ENCODE data around the gene SLC35F3. TPM values are rescaled to one million over a fixed set of nuclear protein-coding genes. Genes with fewer than 3 reads are reported as not detected.

The SLC35F3 gene
- polyA plus RNA-seq, 1 of the 3 experiments (the other 2 are of a cell fraction): 0.87 TPM

DNA sequence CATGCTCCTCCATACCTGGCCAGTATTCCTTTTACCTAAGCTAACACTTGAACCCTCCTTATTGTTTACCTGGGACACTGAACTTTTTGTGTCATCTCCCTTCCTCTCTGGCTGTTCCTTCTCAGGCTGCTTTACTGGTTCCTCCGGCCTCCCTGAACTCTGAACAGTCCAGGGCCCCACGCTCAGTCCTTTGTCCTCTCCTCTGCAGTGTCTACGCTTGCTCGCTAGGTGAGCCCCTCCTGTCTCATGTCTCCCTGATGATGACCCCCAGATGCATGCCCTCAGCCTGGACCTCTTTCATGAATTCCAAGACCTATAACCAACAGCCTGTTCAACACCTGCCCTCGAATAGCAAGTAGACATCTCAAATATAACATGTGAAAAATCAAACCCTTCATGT lies 360.4 kb downstream of the SLC35F3 start:
- TF ChIP-seq MXI1 (IDR thresholded peaks at IDR 0.05; ENCODE audit: low read depth, low read length) (no peak), CHD2 (IDR thresholded peaks at IDR 0.05; ENCODE audit: low read length, partially characterized antibody) (no peak)
- Histone ChIP-seq H3K4me1 (ENCODE audit: control insufficient read depth in 1 of 2, insufficient read depth in 2 of 2, low read depth in 1 of 2, low read length in 1 of 2) (no peaks in the 10 kb centered on the region; a peak in 1 of 4 replicates), H3K9ac (no peak overlapping the region), H2AFZ (ENCODE audit: low read depth) (no peak overlapping the region), H3K9me3 (no peaks in the 10 kb centered on the region), H3K79me2 (ENCODE audit: insufficient read depth) (no peaks in the 10 kb centered on the region), H4K20me1 (ENCODE audit: insufficient read depth) (no peaks in the 10 kb centered on the region), H3F3A (replicated peaks; ENCODE audit: insufficient read depth) (no peaks in the 10 kb centered on the region), H3K9me2 (no peaks in the 10 kb centered on the region), H3K36me3 (replicated peaks in 1 of 2; ENCODE audit: control insufficient read depth in 1 of 2, insufficient read depth in 2 of 2, low read length in 1 of 2) (no peaks in the 10 kb centered on the region), H3K27me3 (ENCODE audit: insufficient read depth) (no peaks in the 10 kb centered on the region), H3K4me2 (no peak overlapping the region), H3K4me3 (ENCODE audit: low read depth in 2 of 2, low read length in 1 of 2) (no peak overlapping the region), H3K27ac (ENCODE audit: low read depth in 2 of 2, low read length in 1 of 2) (no peak overlapping the region)
- POLR2A ChIA-PET: no interaction called here
- CTCF ChIA-PET: no interaction called here
- 56% methylated on average over 5 of the region's 5 CpGs for WGBS (ENCODE audit: low lambda C conversion rate)
- no peak for DNase-seq

DNA sequence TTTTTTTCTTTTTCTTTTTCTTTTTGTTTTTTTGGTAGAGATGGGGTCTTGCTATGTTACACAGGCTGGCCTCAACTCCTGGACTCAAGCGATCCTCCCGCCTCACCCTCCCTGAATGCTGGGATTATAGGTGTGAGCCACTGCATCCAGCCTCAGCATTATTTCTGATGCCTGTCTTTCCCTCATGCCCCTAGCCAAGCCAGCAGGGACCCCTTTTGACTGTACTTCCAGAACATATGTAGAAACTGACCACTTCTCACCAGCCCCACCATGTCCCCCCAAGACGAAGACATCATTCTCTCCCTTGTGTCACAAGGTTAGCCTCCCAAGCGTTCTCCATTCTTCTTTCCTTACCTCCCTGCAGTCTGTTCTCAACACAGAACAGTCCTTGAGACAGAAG lies 360.8 kb downstream of the SLC35F3 start:
- ChIA-PET CTCF (interaction anchor here (0.5 kb wide), 1 partner anchor 169 kb away, joined by 3 read pairs; no protein-coding TSS in a partner anchor), POLR2A (no interaction called here)
- Histone ChIP-seq H3K9me3 (no peaks in the 10 kb centered on the region), H4K20me1 (ENCODE audit: insufficient read depth) (no peaks in the 10 kb centered on the region), H3K9me2 (no peaks in the 10 kb centered on the region), H3K27ac (ENCODE audit: low read depth in 2 of 2, low read length in 1 of 2) (no peak overlapping the region), H3F3A (replicated peaks; ENCODE audit: insufficient read depth) (no peaks in the 10 kb centered on the region), H3K4me3 (ENCODE audit: low read depth in 2 of 2, low read length in 1 of 2) (no peak overlapping the region), H3K4me1 (ENCODE audit: control insufficient read depth in 1 of 2, insufficient read depth in 2 of 2, low read depth in 1 of 2, low read length in 1 of 2) (peaks cover 0 to 3% of the 10 kb centered on the region in 2 experiments; a peak in 1 of 4 replicates), H3K36me3 (replicated peaks in 1 of 2; ENCODE audit: control insufficient read depth in 1 of 2, insufficient read depth in 2 of 2, low read length in 1 of 2) (no peaks in the 10 kb centered on the region), H3K9ac (no peak overlapping the region), H2AFZ (ENCODE audit: low read depth) (no peak overlapping the region), H3K4me2 (no peak overlapping the region), H3K27me3 (ENCODE audit: insufficient read depth) (no peaks in the 10 kb centered on the region), H3K79me2 (ENCODE audit: insufficient read depth) (no peaks in the 10 kb centered on the region)
- no peak for TF ChIP-seq MEF2A (IDR thresholded peaks at IDR 0.05; ENCODE audit: borderline replicate concordance, low read depth)
- TF ChIP-seq, protein P1, sequence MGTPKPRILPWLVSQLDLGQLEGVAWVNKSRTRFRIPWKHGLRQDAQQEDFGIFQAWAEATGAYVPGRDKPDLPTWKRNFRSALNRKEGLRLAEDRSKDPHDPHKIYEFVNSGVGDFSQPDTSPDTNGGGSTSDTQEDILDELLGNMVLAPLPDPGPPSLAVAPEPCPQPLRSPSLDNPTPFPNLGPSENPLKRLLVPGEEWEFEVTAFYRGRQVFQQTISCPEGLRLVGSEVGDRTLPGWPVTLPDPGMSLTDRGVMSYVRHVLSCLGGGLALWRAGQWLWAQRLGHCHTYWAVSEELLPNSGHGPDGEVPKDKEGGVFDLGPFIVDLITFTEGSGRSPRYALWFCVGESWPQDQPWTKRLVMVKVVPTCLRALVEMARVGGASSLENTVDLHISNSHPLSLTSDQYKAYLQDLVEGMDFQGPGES (IDR thresholded peaks at IDR 0.05; ENCODE audit: low read depth, low read length): no peak
- TF ChIP-seq RXRA (IDR thresholded peaks at IDR 0.05; ENCODE audit: borderline replicate concordance, low read depth): no peak
- TF ChIP-seq, protein P2, sequence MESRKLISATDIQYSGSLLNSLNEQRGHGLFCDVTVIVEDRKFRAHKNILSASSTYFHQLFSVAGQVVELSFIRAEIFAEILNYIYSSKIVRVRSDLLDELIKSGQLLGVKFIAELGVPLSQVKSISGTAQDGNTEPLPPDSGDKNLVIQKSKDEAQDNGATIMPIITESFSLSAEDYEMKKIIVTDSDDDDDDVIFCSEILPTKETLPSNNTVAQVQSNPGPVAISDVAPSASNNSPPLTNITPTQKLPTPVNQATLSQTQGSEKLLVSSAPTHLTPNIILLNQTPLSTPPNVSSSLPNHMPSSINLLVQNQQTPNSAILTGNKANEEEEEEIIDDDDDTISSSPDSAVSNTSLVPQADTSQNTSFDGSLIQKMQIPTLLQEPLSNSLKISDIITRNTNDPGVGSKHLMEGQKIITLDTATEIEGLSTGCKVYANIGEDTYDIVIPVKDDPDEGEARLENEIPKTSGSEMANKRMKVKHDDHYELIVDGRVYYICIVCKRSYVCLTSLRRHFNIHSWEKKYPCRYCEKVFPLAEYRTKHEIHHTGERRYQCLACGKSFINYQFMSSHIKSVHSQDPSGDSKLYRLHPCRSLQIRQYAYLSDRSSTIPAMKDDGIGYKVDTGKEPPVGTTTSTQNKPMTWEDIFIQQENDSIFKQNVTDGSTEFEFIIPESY (IDR thresholded peaks at IDR 0.05; ENCODE audit: borderline replicate concordance, low read depth): no peak
- no peak for TF ChIP-seq FOXM1 (IDR thresholded peaks at IDR 0.05; ENCODE audit: low read depth)
- TF ChIP-seq TAF1 (IDR thresholded peaks at IDR 0.05; ENCODE audit: borderline replicate concordance, low read depth, low read length): no peak
- no peak for TF ChIP-seq YY1 (IDR thresholded peaks at IDR 0.05; ENCODE audit: low read depth)
- TF ChIP-seq FOSL2 (IDR thresholded peaks at IDR 0.05; ENCODE audit: borderline replicate concordance, low read depth): no peak
- TF ChIP-seq, protein P3, sequence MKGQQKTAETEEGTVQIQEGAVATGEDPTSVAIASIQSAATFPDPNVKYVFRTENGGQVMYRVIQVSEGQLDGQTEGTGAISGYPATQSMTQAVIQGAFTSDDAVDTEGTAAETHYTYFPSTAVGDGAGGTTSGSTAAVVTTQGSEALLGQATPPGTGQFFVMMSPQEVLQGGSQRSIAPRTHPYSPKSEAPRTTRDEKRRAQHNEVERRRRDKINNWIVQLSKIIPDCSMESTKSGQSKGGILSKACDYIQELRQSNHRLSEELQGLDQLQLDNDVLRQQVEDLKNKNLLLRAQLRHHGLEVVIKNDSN (IDR thresholded peaks at IDR 0.05; ENCODE audit: borderline replicate concordance, low read depth): no peak
- TF ChIP-seq RFX5 (IDR thresholded peaks at IDR 0.05; ENCODE audit: low read length): no peak
- no peak for TF ChIP-seq NRF1 (IDR thresholded peaks at IDR 0.05; ENCODE audit: low read depth, low read length)
- no peak for TF ChIP-seq GABPA (IDR thresholded peaks at IDR 0.05; ENCODE audit: low read depth)
- WGBS (ENCODE audit: low lambda C conversion rate): 66% methylated on average over 4 of the region's 4 CpGs
- DNase-seq: no peak

Data from SK-N-SH (cell line).